ENCODE data around the gene RAB4A. TPM values are rescaled to one million over a fixed set of nuclear protein-coding genes. Genes with fewer than 3 reads are reported as not detected.

Gene RAB4A
- total and polyA plus RNA-seq, 9 of the 15 experiments (the other 6 are each of a cell fraction or from before 2014, with no cell fraction given), result 8.3 to 61.0 (median 26.7) TPM

GRCh38 chr1:229319487-229319886 is 48.6 kb downstream of the RAB4A start:
- Histone ChIP-seq H3K4me3 (no peak overlapping the region), H3K36me3 (ENCODE audit: control insufficient read depth, insufficient read depth, low read length) (peaks cover 46% of the 10 kb centered on the region), H3K9ac (ENCODE audit: insufficient read depth in 1 of 2, low read depth in 2 of 2, low read length in 2 of 2) (no peak overlapping the region), H4K20me1 (replicated peaks; ENCODE audit: control insufficient read depth, insufficient read depth, low read length) (no peaks in the 10 kb centered on the region), H2AFZ (ENCODE audit: low read depth, low read length) (no peak overlapping the region), H3K4me1 (replicated peaks in 1 of 2; ENCODE audit: control insufficient read depth in 2 of 2, insufficient read depth in 2 of 2, low read length in 2 of 2) (no peaks in the 10 kb centered on the region), H3K9me3 (replicated peaks; ENCODE audit: control insufficient read depth, insufficient read depth, low read depth, low read length) (no peaks in the 10 kb centered on the region), H3K27ac (ENCODE audit: extremely low read depth, low read depth, low read length) (no peak overlapping the region), H3K9me1 (ENCODE audit: control insufficient read depth, insufficient read depth, low read length) (peaks cover 5% of the 10 kb centered on the region), H3K4me2 (ENCODE audit: insufficient read depth, low read length) (no peak overlapping the region), H3K79me2 (ENCODE audit: control insufficient read depth, insufficient read depth, low read length) (no peaks in the 10 kb centered on the region), H3K27me3 (ENCODE audit: control insufficient read depth in 2 of 2, insufficient read depth in 2 of 2, low read length in 2 of 2) (no peaks in the 10 kb centered on the region)
- FAIRE-seq, result no peak
- CTCF ChIA-PET (ENCODE audit: low intra/inter-chr PET ratio), result no interaction called here
- DNase-seq (ENCODE audit: extremely low read depth in 1 of 4, low spot score in 3 of 4), result no peak
- 87% methylated on average over 6 of the region's 7 CpGs for WGBS (ENCODE audit: insufficient coverage, low coverage, missing lambda C conversion rate)
- intact Hi-C loops (cut with micrococcal nuclease) (no loop called here), in situ Hi-C loops (cut with MboI) (no loop called here)
- BruUV-seq (replicated peaks), result no TSS peak
- no peak for ATAC-seq
- POLR2A ChIA-PET, result interaction anchor here (1.4 kb wide), 1 partner anchor 27 kb away, joined by 3 read pairs; no protein-coding TSS in a partner anchor
- TF ChIP-seq ARID4B (CRISPR knock-in tag; IDR thresholded peaks at IDR 0.05) (no peak), ZFP36 (IDR thresholded peaks at IDR 0.05; ENCODE audit: low read depth, low read length, partially characterized antibody) (no peak), ZNF444 (CRISPR knock-in tag; IDR thresholded peaks at IDR 0.05) (no peak), ZBTB43 (CRISPR knock-in tag; IDR thresholded peaks at IDR 0.05) (no peak), TSC22D4 (tag; IDR thresholded peaks at IDR 0.05) (no peak), HES1 (IDR thresholded peaks at IDR 0.05; ENCODE audit: low read depth) (no peak)
